Amygdala (tissue), 56 donors: ENCODE measurements around the gene ZNF813.

Experiments used
- DNase-seq, 56 donors: peaks; one replicate each; lab custom pipeline; 2025; lab: John Stamatoyannopoulos, UW

ZNF813 gene

DNA sequence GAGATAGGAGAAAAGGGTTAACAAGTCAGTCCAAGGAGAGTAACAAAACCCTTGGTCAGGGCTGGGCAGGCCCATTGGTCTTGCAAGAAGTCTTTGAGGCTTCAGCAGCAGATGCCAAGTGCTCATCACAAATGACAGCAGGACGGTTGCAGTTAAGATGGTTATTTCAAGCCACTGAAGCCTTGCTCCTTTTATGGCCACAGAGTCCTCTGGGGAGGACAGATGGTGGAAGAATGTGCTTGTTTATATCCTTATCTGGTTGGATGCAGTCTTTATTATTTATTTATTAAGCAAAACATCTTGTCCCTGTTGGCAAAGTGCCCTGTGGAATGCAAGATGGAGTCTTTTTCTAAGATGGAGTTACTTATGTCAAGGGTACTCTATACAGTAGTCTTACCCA is 51.2 kb downstream of the ZNF813 start:
- DNase-seq = no peak

DNA sequence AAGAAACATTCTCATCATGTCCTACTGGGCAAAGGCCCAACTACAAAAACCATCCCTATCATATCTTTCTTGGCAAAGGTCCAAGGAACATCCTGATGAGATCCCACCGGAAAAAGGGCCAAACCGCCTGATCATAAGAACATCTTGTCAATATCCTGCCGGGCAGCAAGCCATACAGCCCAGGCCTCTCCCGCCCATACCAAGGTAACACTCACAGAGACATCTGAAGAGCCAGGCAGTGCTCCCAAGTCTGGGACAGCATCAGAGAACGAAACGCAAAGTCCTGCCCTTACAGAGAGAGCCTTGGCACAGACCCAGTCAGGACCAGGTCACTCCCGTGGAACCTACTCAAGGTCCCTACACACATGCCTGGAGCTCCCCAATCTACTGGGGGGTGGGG is 51.9 kb downstream of the ZNF813 start:
- no peak for DNase-seq

DNA sequence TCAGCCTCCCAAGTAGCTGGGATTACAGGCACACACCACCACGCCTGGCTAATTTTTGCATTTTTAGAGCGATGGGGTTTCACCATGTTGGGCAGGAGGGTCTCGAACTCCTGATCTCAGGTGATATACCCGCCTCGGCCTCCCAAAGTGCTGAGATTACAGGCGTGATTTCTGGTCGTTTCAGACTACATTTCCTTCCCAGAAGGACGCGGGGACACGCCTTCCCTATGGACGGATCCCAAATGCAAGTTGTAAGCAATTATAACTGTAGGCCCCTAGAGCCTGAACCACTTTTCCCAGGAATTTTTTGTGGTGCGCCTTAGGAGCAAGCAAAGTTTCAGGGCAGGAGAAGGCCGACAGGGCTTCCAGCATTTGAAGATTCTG is 52.6 kb downstream of the ZNF813 start:
- no peak for DNase-seq

DNA sequence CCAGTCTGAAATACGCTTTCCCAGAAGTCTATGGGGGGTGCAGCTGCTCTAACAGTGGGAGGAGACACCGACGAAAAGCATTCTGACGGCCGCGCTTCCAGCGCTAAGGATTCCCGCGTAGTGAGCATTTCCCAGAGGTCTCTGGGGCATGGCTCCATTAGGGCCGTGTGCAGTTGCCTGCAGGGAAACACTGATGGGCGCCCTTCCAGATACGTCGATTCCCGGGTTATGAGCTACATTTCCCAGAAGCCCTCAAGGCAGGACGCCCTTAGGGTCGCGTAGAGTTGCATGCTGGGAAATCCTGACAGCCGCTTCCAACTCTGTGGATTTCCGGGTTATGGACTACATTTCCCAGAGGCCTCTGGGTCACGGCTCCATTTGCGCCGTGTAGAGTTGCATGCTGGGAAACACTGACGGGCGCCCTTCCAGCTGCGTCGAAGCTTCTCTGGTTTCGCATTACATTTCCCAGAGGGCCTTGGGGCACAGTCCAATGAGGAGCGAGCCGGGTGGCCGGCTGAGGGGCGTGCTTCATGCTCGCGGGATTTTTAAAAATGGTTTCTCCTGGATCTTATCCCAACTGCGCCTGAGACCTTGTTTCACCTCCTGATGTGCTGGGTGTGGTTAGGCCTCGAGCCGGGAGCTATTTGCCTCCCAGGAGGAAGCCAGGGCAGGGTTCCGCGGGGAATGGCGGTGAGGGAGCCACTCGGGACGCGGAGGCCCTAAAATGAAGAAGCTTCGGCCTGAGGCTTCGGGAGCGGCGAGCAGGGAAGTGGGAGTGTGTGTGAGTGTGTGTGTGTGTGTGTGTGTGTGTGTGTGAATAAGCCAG is 53.2 kb downstream of the ZNF813 start:
- peak; percentile 82 to 99 (median 95) for DNase-seq

DNA sequence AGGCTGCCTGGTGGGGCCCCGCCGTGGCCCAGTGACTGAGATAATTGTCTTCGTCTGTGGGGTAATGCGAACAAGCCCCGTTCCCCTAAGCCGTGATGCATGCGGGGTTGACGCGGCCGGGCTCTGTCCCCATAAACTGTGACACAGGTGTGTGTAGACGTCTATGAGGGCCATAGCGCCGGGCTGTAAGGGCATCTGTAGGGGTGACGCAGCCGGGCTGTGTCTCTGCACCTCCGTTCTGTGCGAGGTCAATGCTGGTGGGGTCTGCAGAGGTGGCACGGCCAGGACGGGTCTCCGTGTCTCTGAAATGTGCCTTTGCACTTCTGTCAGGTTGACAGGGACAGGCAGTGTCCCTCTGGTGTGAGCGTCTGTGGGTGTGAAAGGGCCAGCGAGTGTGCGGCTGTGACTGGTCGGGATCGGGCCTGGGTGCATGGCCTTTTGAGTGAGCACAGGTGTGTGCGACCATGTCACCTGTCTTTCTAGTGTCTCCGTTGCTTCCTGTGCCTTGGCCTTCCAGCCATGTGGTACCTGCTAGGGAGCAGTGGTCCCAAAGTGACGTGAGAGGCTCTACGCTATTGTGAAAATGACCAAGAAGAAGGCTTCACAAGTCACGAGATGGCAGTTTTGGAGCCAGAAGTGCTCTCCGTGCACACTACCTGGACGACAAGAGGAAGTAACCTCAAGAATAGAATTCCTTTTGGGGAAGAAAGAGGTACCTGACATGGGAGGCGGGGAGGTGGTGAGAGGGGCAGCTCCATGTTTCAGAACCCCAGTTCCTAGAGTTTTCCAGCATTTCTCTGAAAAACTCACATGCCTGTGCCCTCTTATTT is 54.1 kb downstream of the ZNF813 start:
- DNase-seq = peak in 1 of 56 donors; percentile 40

DNA sequence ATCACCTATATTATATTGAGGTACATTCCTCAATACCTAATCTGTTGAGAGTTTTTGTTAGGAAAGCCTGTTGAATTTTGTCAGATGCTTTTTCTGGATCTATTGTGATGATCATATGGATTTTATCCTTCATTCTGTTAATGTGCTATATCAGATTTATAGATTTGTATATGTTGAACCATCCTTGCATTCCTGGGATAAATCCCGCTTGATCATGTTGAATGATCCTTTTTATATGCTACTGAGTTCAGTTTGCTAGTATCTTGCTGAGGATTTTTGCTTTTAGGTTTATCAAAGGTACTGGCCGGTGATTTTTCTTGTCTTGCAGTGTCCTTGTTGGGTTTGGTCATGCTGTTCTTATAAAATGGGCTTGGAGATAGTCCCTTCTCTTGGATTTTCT is 58.4 kb downstream of the ZNF813 start:
- DNase-seq = no peak

DNA sequence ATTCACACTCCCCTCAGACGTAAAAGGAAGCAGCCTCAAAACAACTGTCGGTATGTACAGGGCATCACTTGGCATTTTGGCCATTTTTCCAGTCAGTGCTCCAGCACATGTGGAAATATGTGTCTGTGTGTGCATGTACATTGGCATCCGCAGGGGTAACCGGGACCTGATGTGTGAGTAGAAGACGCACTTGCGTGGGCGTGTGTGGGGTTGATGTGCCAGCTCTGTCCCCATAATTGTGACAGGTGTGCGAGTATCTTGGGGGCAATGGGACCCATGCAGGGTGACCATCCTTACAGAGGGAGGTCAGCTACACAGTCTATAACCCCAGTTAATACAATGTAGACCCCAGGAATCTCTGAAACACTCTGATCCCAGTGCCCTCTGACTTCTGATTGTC is 63.1 kb downstream of the ZNF813 start:
- no peak for DNase-seq

DNA sequence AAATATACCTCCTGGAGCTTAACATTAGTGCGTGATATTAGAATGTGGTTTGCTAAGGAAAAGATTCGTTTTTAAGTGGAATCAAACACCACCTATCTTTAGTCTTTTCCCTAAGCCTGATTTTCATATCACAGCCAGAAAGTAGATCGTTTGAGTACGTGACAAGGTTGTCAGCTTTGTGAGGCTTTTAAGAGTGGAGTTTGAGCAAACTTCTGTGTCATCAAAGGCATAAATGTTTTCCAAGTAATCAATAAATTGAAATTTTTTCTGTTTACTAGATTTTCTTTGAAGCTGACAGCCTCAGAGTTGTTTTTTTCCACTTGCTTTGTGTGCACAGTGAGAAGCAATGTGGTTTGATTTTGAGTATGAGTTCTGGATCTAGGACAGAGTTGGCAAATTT is 63.9 kb downstream of the ZNF813 start:
- no peak for DNase-seq

DNA sequence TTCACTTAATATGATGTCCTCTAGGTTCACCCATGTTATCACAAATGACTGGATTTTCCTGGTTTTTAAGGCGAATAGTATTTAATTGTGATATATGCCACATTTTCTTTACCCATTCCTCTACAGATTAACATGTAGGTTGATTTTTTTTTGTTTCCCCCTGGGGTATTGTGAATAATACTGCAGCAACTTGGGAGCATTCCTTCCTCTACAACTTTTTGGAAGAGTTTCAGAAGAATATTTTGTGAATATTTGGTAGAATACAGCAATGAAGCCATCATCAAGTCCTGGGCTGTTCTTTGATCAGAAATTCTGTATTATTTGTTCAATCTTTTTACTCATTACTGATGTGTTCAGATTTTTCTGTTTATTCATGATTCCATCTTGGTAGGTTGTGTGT is 64.8 kb downstream of the ZNF813 start:
- no peak for DNase-seq

DNA sequence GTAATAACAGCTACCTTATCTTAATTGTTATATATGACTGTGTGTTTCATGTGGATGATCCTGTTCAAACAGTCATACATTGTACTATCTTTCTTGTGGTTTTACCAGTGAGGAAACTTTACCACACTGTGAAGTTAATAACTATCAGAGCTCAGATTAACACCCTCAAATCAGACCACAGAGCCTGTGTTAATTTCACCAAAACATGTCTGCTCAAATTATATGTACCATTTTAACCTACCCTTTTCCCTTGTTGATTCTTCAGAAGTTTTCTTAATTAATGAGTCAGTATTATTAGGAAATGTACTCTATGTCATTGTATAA is 68.7 kb downstream of the ZNF813 start:
- DNase-seq = no peak

DNA sequence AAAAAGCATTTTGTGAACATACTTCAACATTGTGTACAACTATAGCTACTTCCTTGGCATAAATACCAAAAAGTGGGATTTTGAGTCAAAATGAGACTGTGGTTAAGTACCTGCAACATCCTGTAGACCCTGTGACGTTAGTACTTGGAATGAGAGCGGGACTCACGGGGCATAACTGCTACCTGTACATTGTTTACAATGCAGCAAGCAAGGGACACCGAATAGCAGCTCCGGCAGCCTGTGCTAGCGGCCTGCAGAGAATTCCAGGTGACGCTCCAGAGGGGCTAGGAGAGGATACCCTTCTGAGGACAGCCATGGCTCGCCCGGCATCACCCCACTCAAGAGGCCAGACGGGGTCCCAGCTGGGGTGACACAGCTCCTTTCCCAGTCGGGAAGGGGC is 69.6 kb downstream of the ZNF813 start:
- DNase-seq = peak in 1 of 56 donors; percentile 31

DNA sequence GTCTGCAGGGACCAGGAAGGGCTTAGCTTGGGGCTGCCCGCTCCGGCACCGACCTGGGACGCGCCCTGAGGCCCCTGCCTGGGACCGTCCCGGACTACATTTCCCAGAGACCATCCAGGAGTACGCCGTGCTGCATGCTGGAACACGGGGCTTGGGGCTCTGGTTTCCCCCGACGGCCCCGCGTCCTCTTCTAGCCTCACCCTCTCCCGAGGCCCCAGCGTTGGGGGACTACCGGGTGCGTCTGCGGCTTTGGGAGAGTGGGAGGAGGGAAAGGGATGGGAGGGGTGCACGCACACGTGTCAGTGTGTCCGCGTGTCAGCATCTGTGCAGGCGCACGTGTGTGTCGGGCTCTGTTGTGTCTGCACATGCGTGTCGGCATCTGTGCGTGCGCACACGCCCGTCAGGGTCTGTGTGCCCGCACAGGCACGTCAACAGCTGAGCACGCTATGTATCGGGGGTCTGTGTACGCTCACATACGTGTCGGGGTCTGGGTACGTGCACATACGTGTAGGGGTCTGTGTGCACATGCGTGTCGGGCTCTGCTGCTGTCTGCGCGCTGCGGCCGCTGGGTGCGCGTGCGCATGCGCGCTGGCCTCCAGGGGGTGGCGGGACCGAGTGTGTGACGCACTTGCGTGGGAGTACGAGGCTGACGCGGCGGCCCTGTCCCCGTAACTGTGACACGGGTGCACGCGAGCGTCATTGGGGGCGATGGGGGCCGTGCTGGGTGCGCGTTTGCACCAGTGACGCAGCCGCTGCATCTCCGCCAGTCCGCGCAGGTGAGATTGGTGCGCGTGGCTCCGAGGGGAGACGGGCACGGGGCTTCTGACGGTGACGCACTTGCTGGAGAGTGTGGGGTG is 70.2 kb downstream of the ZNF813 start, which contains the start of gene ZNF331:
Gene ZNF331 (plus strand): TSS at position 625 of the 857 bp plus-strand sequence. CDS start 31,232 bp downstream, outside the sequence.
- peak in 53 of 56 donors; percentile 22 to 83 (median 64) for DNase-seq

DNA sequence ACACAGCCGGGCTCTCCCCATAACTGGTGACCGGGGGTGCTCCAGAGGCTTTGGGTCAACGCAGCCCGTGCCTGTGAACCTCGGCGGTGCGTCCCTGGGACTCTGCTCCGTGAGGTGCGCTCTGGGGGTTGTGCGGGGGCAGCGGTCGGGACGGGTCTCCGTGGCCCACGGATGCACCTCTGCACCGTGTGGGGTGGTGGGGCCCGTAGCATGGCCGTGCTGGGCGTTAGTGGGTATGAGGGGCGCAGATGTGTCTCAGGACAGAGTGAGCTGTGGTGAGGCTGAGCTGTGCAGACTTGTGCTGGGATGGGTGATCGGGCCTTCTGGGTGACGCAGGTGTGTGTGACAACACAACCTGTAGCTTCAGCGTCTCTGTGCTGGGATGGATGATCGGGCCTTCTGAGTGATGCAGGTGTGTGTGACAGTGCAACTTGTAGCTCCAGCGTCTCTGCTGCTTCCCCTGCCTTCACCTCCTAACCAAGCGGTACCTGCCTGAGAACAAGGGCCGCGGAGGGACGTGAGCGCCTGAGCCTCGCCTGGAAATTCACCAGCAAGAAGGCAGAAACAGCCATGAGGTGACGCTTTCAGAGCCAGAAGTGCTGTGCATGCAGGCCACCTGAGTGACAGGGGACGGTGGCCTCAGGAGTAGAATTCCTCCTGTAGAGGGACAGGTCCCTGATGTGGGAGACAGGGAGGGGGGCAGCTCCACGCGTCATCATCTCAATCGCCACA is 71.0 kb downstream of the ZNF813 start:
- DNase-seq = peak in 2 of 56 donors; percentile 24 to 32

DNA sequence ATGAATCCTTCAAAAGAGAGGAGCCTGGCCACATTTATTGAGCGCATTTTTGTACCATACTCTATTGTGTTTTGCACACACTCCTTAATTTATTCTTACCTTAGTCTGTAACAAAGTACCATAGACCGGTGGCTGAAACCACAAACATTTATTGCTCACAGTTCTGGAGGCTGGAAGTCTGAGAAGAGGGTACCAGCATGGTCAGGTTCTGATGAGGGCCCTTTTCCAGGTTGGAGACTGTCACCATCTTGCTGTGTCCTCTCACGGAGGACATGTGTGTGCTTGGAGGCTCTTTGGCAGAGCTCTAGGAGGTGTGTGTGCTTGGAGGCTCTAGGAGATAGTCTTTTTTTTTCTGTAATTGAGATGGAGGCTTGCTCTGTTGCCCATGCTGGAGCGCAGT is 72.6 kb downstream of the ZNF813 start:
- no peak for DNase-seq

DNA sequence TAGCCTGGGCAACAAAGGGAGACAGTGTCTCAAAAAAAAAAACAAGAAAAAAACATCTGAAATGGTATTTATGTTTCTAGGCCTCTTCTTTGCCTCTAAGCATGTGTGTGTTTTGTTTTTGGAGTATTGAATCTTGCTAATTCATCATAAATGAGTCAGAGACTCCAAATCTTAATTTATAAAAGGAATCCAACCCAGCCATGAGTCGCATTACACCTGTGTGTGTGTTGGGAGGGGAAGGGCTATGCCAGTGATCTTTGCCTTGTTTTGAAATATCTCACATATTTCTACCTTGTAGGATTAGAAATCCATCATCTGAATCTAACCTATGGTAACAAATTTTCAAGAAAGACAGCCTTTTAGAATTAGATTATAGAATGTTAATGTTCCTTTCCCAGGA is 74.4 kb downstream of the ZNF813 start:
- no peak for DNase-seq

DNA sequence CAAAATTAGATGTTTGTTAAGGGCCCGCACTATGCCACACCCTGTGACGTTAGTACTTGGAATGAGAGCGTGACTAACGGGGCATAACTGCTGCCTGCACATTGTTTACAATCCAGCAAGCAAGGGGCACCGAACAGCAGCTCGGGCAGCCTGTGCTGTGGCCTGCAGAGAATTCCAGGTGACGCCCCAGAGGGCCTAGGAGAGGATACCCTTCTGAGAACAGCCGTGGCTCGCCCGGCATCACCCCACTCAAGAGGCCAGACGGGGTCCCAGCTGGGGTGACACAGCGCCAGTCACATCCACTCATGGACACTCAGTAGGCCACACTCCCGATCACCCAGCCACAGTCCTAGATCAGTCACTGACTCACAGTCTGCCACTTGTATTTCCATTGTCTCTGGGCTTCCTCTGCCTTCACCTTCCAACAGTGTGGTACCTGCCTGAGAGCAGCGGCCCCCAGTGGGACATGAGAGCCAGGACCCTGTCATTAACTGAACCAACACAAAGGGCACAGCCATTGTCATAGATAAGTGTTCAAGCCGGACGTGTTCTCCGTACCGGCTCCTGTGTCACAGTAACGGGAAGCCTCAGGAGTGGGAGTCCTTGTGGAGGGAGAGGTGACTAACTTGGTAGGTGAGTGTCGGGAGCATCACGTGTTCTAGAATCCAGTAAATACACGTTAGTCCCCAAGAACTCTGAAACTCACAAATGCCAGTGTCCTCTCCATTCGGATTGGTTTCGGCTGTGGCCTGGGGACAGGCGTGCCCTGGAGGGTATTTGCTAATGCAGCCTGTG is 77.9 kb downstream of the ZNF813 start:
- DNase-seq = no peak
